Neural progenitor cell (in vitro differentiated cells): Measurements from ENCODE around the gene SCARF1.

Experiments
- EZH2 ChIP-seq: fragments of 200-600 bp; sonication (generic); IDR thresholded peaks from 2 replicates; pipeline ENCODE4 v1.6.1; 2017; ENCODE audit warnings: antibody characterized with exemption, mild to moderate bottlenecking, moderate library complexity
- EZH2phosphoT487 ChIP-seq: fragments of 200-600 bp; sonication (generic); IDR thresholded peaks from 2 replicates; pipeline ENCODE4 v1.6.1; 2017; ENCODE audit warnings: antibody characterized with exemption
- TF ChIP-seq, protein P1 (sequence below): fragments of 200-600 bp; sonication (generic); IDR thresholded peaks from 2 replicates; pipeline ENCODE4 v1.5.1; 2017; ENCODE audit warnings: antibody characterized with exemption, mild to moderate bottlenecking

GRCh38 chr17:1606352-1606985, 39.1 kb downstream of the SCARF1 start:
- TF ChIP-seq, protein P1, sequence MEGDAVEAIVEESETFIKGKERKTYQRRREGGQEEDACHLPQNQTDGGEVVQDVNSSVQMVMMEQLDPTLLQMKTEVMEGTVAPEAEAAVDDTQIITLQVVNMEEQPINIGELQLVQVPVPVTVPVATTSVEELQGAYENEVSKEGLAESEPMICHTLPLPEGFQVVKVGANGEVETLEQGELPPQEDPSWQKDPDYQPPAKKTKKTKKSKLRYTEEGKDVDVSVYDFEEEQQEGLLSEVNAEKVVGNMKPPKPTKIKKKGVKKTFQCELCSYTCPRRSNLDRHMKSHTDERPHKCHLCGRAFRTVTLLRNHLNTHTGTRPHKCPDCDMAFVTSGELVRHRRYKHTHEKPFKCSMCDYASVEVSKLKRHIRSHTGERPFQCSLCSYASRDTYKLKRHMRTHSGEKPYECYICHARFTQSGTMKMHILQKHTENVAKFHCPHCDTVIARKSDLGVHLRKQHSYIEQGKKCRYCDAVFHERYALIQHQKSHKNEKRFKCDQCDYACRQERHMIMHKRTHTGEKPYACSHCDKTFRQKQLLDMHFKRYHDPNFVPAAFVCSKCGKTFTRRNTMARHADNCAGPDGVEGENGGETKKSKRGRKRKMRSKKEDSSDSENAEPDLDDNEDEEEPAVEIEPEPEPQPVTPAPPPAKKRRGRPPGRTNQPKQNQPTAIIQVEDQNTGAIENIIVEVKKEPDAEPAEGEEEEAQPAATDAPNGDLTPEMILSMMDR, result no peak
- TF ChIP-seq EZH2, result no peak
- TF ChIP-seq EZH2phosphoT487, result no peak
